ENCODE measurements around the gene ERN1. TPM values are rescaled to one million over a fixed set of nuclear protein-coding genes. Genes with fewer than 3 reads are reported as not detected.
"Not testable (repeated sequence)": the region's sequence is repeated elsewhere in the genome, so short reads cannot be mapped to it uniquely, and the experiment has no call there.

The ERN1 gene
- total RNA-seq, 1 donor from 2014 or later = 9.3 TPM

DNA sequence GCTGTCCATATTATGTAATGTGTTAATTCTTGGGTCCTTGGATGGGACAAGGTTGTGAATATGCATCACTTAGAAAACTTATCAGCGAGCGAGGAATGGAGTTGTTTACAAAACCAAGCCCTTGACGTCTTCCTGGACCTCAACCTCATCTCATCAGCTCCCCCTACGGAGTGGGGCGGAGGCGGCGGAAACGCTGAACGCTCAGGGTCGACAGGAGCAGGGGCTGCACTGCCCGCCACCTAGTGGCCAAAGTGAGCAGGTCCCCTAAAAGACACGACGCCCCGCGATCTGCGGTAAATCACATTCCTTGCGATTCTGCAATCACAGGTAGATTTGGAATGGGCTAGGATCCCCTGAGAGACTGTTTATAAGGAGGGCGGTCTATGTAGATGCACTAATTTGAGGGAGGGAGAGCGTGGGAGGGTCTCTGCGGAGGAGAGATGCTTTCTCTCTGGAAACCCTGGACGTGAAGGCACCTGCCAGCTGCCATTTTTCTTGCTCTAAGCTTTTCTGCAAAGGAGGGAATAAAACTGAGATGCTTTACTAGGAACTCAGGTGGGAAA lies 104.1 kb downstream of the ERN1 start:
- Histone ChIP-seq H3K9me3 (replicated peaks) (no peaks in the 10 kb centered on the region), H3K4me1 (peaks cover 22% of the 10 kb centered on the region), H3K4me3 (peak overlapping the region; percentile 41), H3K27me3 (ENCODE audit: low read depth) (no peaks in the 10 kb centered on the region), H3K27ac (replicated peaks) (peak overlapping the region; percentile 37), H3K36me3 (no peaks in the 10 kb centered on the region)
- DNase-seq = peak; percentile 73
- intact Hi-C loops (cut with micrococcal nuclease) = loop anchor here (5.0 to 10.0 kb wide), 2 partner anchors 106 to 111 kb away; partner anchors contain the start of genes CSHL1, ERN1 and GH1
- TF ChIP-seq, protein P1, sequence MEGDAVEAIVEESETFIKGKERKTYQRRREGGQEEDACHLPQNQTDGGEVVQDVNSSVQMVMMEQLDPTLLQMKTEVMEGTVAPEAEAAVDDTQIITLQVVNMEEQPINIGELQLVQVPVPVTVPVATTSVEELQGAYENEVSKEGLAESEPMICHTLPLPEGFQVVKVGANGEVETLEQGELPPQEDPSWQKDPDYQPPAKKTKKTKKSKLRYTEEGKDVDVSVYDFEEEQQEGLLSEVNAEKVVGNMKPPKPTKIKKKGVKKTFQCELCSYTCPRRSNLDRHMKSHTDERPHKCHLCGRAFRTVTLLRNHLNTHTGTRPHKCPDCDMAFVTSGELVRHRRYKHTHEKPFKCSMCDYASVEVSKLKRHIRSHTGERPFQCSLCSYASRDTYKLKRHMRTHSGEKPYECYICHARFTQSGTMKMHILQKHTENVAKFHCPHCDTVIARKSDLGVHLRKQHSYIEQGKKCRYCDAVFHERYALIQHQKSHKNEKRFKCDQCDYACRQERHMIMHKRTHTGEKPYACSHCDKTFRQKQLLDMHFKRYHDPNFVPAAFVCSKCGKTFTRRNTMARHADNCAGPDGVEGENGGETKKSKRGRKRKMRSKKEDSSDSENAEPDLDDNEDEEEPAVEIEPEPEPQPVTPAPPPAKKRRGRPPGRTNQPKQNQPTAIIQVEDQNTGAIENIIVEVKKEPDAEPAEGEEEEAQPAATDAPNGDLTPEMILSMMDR (IDR thresholded peaks at IDR 0.05; ENCODE audit: borderline replicate concordance) = peak; percentile 96

DNA sequence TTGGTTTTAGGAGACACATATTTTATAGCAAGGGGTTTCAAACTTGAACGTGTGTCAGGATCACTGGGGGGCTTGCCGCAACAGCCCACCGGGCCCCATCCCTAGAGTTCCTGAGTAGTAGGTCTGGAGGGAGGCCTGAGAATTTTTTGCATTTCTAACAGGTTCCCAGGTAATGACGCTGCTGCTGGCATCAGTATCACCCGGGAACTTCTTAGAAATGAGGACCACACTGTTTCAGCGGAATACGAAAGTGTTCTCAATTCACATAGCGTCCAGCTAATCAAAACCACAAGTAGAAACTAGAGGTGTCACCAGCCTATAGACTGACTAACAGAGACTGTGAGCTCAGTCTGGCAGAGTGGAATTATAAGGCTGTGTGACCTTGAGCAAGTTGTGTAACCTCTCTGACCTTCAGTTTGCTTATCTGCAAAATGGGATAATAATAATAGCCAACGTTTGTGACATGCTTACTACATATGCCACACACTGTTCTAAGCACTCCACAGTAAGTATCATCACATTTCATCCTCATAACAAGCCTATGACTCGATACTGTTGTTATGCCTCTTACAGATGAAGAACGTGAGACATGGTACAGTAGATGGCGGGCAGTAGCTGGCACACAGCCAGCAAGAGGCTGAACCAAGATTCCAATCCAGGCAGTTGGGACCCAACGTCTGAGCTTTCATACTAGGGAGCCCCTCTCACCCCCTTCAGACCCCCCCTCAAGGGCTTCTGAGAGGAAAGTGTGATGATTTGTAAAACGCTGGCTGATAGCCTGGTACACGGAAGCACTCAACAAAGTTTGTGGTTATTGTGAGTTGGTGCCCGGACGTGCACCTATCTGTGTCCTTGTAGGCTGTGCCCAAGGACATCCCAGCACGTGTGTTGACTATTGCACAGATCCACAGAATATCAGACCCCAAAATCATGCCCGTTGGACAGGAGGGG lies 104.9 kb downstream of the ERN1 start:
- Histone ChIP-seq H3K36me3 (no peaks in the 10 kb centered on the region), H3K27ac (replicated peaks) (peak overlapping the region; percentile 37), H3K4me3 (no peak overlapping the region), H3K9me3 (replicated peaks) (no peaks in the 10 kb centered on the region), H3K4me1 (peaks cover 28% of the 10 kb centered on the region), H3K27me3 (ENCODE audit: low read depth) (no peaks in the 10 kb centered on the region)
- no peak for DNase-seq
- TF ChIP-seq, protein P1 (IDR thresholded peaks at IDR 0.05; ENCODE audit: borderline replicate concordance) = no peak
- intact Hi-C loops (cut with micrococcal nuclease) = loop anchor here (5.0 to 10.0 kb wide), 2 partner anchors 107 to 110 kb away; partner anchors contain the start of genes CSHL1, ERN1 and GH1

- Histone ChIP-seq H3K4me3 (no peak overlapping the region), H3K36me3 (no peaks in the 10 kb centered on the region), H3K27ac (replicated peaks) (peak overlapping the region; percentile 37), H3K4me1 (peaks cover 32% of the 10 kb centered on the region), H3K27me3 (ENCODE audit: low read depth) (no peaks in the 10 kb centered on the region), H3K9me3 (replicated peaks) (no peaks in the 10 kb centered on the region)
- intact Hi-C loops (cut with micrococcal nuclease) = loop anchor here (10.0 kb wide), 1 partner anchor 109 kb away; the partner anchor contains the start of genes CSHL1 and GH1
- TF ChIP-seq, protein P1 (IDR thresholded peaks at IDR 0.05; ENCODE audit: borderline replicate concordance) = no peak
- DNase-seq = no peak
These were observed 105.7 kb downstream of the ERN1 start for GRCh38 chr17:64024215-64024654.

GRCh38 chr17:64022611-64023063 lies 107.3 kb downstream of the ERN1 start:
- no peak overlapping the region for H3K4me3 ChIP-seq
- TF ChIP-seq, protein P1 (IDR thresholded peaks at IDR 0.05; ENCODE audit: borderline replicate concordance) = no peak
- no peaks in the 10 kb centered on the region for H3K27me3 ChIP-seq (ENCODE audit: low read depth)
- intact Hi-C loops (cut with micrococcal nuclease) = loop anchor here (10.0 kb wide), 1 partner anchor 108 kb away; the partner anchor contains the start of genes CSHL1 and GH1
- peak overlapping the region; percentile 21 for H3K27ac ChIP-seq (replicated peaks)
- no peaks in the 10 kb centered on the region for H3K9me3 ChIP-seq (replicated peaks)
- no peak for DNase-seq
- no peaks in the 10 kb centered on the region for H3K36me3 ChIP-seq
- H3K4me1 ChIP-seq = peaks cover 32% of the 10 kb centered on the region

GRCh38 chr17:64020056-64020766 lies 109.7 kb downstream of the ERN1 start, which contains the start of gene ICAM2:
TSS of gene ICAM2 (minus strand) at chr17:64020633. CDS start at chr17:64006691, 13,942 bp downstream.
- Histone ChIP-seq H3K4me1 (peaks cover 42% of the 10 kb centered on the region), H3K27ac (replicated peaks) (peak within 1 kb of the TSS; percentile 92), H3K4me3 (peak within 1 kb of the TSS; percentile 67), H3K27me3 (ENCODE audit: low read depth) (no peaks in the 10 kb centered on the region), H3K9me3 (replicated peaks) (no peaks in the 10 kb centered on the region), H3K36me3 (no peaks in the 10 kb centered on the region)
- DNase-seq = peak; percentile 61
- TF ChIP-seq, protein P1 (IDR thresholded peaks at IDR 0.05; ENCODE audit: borderline replicate concordance) = no peak
- intact Hi-C loops (cut with micrococcal nuclease) = loop anchor here (10.0 kb wide), 1 partner anchor 105 kb away; the partner anchor contains the start of genes CSHL1 and GH1

DNA sequence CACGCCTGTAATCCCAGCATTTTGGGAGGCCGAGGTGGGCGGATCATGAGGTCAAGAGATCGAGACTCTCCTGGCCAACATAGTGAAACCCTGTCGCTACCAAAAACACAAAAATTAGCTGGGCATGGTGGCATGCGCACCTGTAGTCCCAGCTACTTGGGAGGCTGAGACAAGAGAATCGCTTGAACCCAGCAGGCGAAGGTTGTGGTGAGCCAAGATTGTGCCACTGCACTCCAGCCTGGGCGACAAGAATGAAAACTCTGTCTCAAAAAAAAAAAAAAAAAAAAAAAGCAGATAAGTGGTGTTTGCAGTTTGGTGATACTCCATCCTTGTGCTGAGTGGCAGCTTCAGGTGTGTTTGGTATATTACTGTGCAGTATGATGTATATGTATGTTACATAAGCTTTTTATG lies 110.4 kb downstream of the ERN1 start:
- intact Hi-C loops (cut with micrococcal nuclease); H3K9me3 ChIP-seq (replicated peaks); H3K27me3 ChIP-seq (ENCODE audit: low read depth); DNase-seq; H3K36me3 ChIP-seq: not testable (repeated sequence)
- peak overlapping the region; percentile 92 for H3K27ac ChIP-seq (replicated peaks)
- H3K4me1 ChIP-seq = peaks cover 43% of the 10 kb centered on the region
- peak overlapping the region; percentile 67 for H3K4me3 ChIP-seq

Data from left ventricle myocardium inferior (tissue), 1 donor.